Hepatocyte (in vitro differentiated cells): Measurements from ENCODE around the gene GATD1.

Source experiments
- CTCF ChIP-seq: fragments of 200-600 bp; sonication (generic); IDR thresholded peaks from 2 replicates; pipeline ENCODE4 v1.5.1; 2016; ENCODE audit warnings: antibody characterized with exemption, mild to moderate bottlenecking; ENCODE audit not compliant: poor library complexity
- EZH2 ChIP-seq: fragments of 200-600 bp; sonication (generic); IDR thresholded peaks from 2 replicates; pipeline ENCODE4 v1.6.1; 2016; ENCODE audit warnings: antibody characterized with exemption, mild to moderate bottlenecking, borderline replicate concordance

GRCh38 chr11:763549-764321 lies 13.6 kb downstream of the GATD1 start:
- TF ChIP-seq CTCF (no peak), EZH2 (no peak)
